Fibroblast of pulmonary artery (primary cell): ENCODE data around the gene ACOT11.

Experiments used
- DNase-seq: peaks from one replicate; pipeline ENCODE4 v3.0.0-alpha.2; 2010; ENCODE audit warnings: low read depth
- H3K4me3 ChIP-seq: replicated peaks from 2 replicates; pipeline ENCODE4 v1.5.1; 2011; ENCODE audit warnings: low read depth, mild to moderate bottlenecking, control low read depth, low read length, moderate library complexity
- TF ChIP-seq, protein P1 (sequence below): IDR thresholded peaks from 2 replicates; pipeline ENCODE4 v1.5.1; 2011; ENCODE audit warnings: mild to moderate bottlenecking, control low read depth, low read length, inconsistent platforms; ENCODE audit errors: missing control alignments

The ACOT11 gene

GRCh38 chr1:54581621-54582035 is 33.6 kb downstream of the ACOT11 start:
- TF ChIP-seq, protein P1, sequence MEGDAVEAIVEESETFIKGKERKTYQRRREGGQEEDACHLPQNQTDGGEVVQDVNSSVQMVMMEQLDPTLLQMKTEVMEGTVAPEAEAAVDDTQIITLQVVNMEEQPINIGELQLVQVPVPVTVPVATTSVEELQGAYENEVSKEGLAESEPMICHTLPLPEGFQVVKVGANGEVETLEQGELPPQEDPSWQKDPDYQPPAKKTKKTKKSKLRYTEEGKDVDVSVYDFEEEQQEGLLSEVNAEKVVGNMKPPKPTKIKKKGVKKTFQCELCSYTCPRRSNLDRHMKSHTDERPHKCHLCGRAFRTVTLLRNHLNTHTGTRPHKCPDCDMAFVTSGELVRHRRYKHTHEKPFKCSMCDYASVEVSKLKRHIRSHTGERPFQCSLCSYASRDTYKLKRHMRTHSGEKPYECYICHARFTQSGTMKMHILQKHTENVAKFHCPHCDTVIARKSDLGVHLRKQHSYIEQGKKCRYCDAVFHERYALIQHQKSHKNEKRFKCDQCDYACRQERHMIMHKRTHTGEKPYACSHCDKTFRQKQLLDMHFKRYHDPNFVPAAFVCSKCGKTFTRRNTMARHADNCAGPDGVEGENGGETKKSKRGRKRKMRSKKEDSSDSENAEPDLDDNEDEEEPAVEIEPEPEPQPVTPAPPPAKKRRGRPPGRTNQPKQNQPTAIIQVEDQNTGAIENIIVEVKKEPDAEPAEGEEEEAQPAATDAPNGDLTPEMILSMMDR: no peak
- H3K4me3 ChIP-seq: no peak overlapping the region
- peak; percentile 84 for DNase-seq

- DNase-seq: no peak
- no peak overlapping the region for H3K4me3 ChIP-seq
- TF ChIP-seq, protein P1: no peak
These were observed 34.7 kb downstream of the ACOT11 start for GRCh38 chr1:54582566-54583306.

- DNase-seq: no peak
- TF ChIP-seq, protein P1: no peak
- no peak overlapping the region for H3K4me3 ChIP-seq
These were observed 35.3 kb downstream of the ACOT11 start for GRCh38 chr1:54583307-54583686.

DNA sequence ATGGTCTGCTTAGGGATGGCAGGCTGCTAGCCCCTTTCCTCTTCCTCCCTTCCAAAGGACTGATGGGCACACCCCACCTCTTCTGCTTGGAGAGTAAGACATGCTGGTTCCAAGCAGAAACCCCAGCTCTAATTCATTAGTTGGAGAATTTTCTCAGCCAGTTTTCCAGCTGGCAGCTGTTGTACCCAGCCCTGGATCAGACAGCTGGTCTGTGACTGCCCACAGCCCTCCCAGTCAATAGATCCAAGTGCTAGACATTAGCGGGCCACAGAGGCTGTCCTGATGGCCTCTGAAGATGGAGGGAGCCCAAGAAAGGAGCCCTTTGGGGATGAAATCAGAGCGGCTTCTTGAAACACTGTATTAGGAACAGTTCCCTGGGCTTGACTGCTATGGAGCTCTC is 35.8 kb downstream of the ACOT11 start:
- TF ChIP-seq, protein P1: no peak
- no peak overlapping the region for H3K4me3 ChIP-seq
- DNase-seq: no peak

GRCh38 chr1:54584575-54584974 is 36.5 kb downstream of the ACOT11 start:
- H3K4me3 ChIP-seq: no peak overlapping the region
- TF ChIP-seq, protein P1: no peak
- DNase-seq: no peak

DNA sequence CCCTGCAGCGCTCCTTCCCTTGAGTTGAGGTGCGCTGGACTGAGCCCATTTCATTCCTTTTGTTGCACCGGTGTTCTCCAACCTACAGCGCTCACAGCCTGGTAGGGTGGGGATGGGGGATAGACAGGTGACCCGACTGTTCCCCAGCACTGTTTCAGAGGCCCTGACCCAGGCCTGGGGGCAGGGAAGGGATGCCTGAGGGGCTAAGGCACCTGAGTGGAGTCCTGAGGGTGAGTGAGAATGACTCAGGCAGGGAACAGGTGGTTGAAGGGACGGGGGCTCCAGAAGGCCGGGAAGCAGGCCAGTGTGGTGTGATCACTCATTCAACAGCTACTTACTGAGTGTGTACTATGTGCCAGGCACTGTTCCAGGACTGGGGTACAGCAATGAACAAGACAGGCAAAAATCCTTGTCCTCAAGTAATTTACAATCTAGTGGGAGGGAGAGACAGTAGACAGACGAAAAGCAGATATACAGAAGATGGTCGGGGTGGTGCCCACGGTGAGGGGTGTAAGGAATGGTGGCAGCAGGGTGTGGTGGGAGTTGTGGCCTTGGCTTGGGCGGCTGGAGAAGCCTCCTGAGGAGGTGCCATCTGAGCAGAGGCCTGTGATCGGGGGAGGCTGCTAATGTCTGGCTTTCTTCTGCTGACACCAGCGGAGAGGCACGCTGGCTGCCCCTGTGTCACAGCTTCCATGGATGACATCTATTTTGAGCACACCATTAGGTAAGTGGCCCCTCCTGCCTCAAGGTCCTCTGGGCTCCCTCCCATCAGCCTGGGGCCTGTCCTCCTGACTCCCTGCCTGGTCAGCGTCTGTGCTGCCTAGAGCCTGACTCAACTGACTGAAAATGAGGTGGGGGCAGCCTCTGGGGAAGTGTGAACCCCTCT is 37.4 kb downstream of the ACOT11 start:
- TF ChIP-seq, protein P1: no peak
- no peak for DNase-seq
- H3K4me3 ChIP-seq: no peak overlapping the region
